Uterus (tissue), 2 donors: ENCODE data around the gene CENPB.

Experiments used
- POLR2A ChIP-seq, 2 donors: fragments of 450-650 bp; IDR thresholded peaks; one replicate each; pipeline ENCODE4 v1.6.1; 2016; ENCODE audit warnings: antibody characterized with exemption in 2 of 2, mild to moderate bottlenecking in 1 of 2, moderate library complexity in 1 of 2
- TF ChIP-seq, protein P1 (sequence below), 4 experiments: fragments of 200-600 bp in 2 of 4; fragments of 450-650 bp in 2 of 4; sonication (generic) in 2 of 4; IDR thresholded peaks; one replicate each; pipeline ENCODE4 v1.5.1; 2016 to 2019; ENCODE audit warnings: antibody characterized with exemption in 4 of 4, mild to moderate bottlenecking in 2 of 4, moderate library complexity in 1 of 4

- TF ChIP-seq, protein P1, sequence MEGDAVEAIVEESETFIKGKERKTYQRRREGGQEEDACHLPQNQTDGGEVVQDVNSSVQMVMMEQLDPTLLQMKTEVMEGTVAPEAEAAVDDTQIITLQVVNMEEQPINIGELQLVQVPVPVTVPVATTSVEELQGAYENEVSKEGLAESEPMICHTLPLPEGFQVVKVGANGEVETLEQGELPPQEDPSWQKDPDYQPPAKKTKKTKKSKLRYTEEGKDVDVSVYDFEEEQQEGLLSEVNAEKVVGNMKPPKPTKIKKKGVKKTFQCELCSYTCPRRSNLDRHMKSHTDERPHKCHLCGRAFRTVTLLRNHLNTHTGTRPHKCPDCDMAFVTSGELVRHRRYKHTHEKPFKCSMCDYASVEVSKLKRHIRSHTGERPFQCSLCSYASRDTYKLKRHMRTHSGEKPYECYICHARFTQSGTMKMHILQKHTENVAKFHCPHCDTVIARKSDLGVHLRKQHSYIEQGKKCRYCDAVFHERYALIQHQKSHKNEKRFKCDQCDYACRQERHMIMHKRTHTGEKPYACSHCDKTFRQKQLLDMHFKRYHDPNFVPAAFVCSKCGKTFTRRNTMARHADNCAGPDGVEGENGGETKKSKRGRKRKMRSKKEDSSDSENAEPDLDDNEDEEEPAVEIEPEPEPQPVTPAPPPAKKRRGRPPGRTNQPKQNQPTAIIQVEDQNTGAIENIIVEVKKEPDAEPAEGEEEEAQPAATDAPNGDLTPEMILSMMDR (IDR thresholded peaks at IDR 0.05): no peak
- no peak for TF ChIP-seq POLR2A (IDR thresholded peaks at IDR 0.05)
Observed at GRCh38 chr20:3749087-3749688, 37.4 kb downstream of the CENPB start.
